Esophagus squamous epithelium (tissue), 5 donors: ENCODE data around the gene TNS1. TPM values are rescaled to one million over a fixed set of nuclear protein-coding genes. Genes with fewer than 3 reads are reported as not detected.

Experiments used
- DNase-seq: peaks from one replicate; lab custom pipeline; 2025; lab: John Stamatoyannopoulos, UW
- H3K27ac ChIP-seq, 4 donors: fragments of 200-600 bp; sonication (generic); one replicate each; pipeline ENCODE4 v1.5.1; 2016 to 2019; ENCODE audit warnings: mild to moderate bottlenecking in 1 of 4
- H3K27me3 ChIP-seq, 4 donors: fragments of 200-600 bp; sonication (generic); 1 replicate in 3 of 4; 2 replicates in 1 of 4; pipeline versions ENCODE4 v1.5.1 to v1.6.0; 2017 to 2021; ENCODE audit warnings: antibody characterized with exemption in 1 of 4
- H3K36me3 ChIP-seq, 3 donors: fragments of 200-600 bp; sonication (generic); one replicate each; pipeline ENCODE4 v1.5.1; 2016 to 2019
- H3K4me1 ChIP-seq, 3 donors: fragments of 200-600 bp; sonication (generic); one replicate each; pipeline ENCODE4 v1.5.1; 2017 to 2019
- H3K4me3 ChIP-seq, 4 donors: fragments of 200-600 bp; sonication (generic); 1 replicate in 3 of 4; 2 replicates in 1 of 4; pipeline ENCODE4 v1.5.1; 2016 to 2019; ENCODE audit warnings: mild to moderate bottlenecking in 2 of 4, moderate library complexity in 1 of 4
- H3K9me3 ChIP-seq, 3 donors: fragments of 200-600 bp; sonication (generic); one replicate each; pipeline ENCODE4 v1.5.1; 2016 to 2019
- POLR2A ChIP-seq, 4 donors: fragments of 450-650 bp; IDR thresholded peaks; one replicate each; pipeline ENCODE4 v1.6.1; 2017; ENCODE audit warnings: antibody characterized with exemption in 4 of 4, mild to moderate bottlenecking in 4 of 4, moderate library complexity in 3 of 4
- WGBS, 2 donors: methylation state at CpG; one replicate each; pipeline ENCODE4 v1.1.5; 2018; 5-methylcytosine and 5-hydroxymethylcytosine counted together
- intact Hi-C: fragments of 100-400 bp; cut with DNase I; formaldehyde crosslinking; loops from one replicate; pipeline ENCODE4 v1.15.0; 2022
- total RNA-seq, 4 donors: library from RNA; depleted of rRNA; stranded (reverse); fragments of >200 nt; gene quantifications; one replicate each; pipeline ENCODE4 v1.1.0, GENCODE V29; 2016
- TF ChIP-seq, protein P1 (sequence below), 6 experiments: fragments of 450-650 bp in 4 of 6; fragments of 200-600 bp in 2 of 6; sonication (generic) in 2 of 6; IDR thresholded peaks; one replicate each; pipeline ENCODE4 v1.5.1; 2016 to 2019; ENCODE audit warnings: antibody characterized with exemption in 6 of 6, mild to moderate bottlenecking in 4 of 6, moderate library complexity in 4 of 6
- donor health status: DM: yes; HTN: yes; CAD: no.

Gene TNS1
- total RNA-seq, 4 donors from 2014 or later = 34.7 to 201 (median 59.2) TPM

GRCh38 chr2:218016810-218017209, 14.0 kb upstream of the TNS1 start:
- intact Hi-C loops = no loop called here
- 84 to 89% methylated on average over 4 of the region's 4 CpGs for WGBS, 2 donors
- Histone ChIP-seq H3K36me3 (no peaks in the 10 kb centered on the region), H3K27ac (peak overlapping the region in 3 of 4 donors; percentile 10 to 42 (median 17)), H3K4me3 (no peak overlapping the region), H3K27me3 (peaks cover 0 to 6% (median 0%) of the 10 kb centered on the region in 4 donors), H3K9me3 (no peaks in the 10 kb centered on the region), H3K4me1 (peaks cover 13 to 39% (median 22%) of the 10 kb centered on the region in 3 donors)
- no peak for DNase-seq
- no peak for TF ChIP-seq POLR2A (IDR thresholded peaks at IDR 0.05)
- TF ChIP-seq, protein P1, sequence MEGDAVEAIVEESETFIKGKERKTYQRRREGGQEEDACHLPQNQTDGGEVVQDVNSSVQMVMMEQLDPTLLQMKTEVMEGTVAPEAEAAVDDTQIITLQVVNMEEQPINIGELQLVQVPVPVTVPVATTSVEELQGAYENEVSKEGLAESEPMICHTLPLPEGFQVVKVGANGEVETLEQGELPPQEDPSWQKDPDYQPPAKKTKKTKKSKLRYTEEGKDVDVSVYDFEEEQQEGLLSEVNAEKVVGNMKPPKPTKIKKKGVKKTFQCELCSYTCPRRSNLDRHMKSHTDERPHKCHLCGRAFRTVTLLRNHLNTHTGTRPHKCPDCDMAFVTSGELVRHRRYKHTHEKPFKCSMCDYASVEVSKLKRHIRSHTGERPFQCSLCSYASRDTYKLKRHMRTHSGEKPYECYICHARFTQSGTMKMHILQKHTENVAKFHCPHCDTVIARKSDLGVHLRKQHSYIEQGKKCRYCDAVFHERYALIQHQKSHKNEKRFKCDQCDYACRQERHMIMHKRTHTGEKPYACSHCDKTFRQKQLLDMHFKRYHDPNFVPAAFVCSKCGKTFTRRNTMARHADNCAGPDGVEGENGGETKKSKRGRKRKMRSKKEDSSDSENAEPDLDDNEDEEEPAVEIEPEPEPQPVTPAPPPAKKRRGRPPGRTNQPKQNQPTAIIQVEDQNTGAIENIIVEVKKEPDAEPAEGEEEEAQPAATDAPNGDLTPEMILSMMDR (IDR thresholded peaks at IDR 0.05) = no peak

DNA sequence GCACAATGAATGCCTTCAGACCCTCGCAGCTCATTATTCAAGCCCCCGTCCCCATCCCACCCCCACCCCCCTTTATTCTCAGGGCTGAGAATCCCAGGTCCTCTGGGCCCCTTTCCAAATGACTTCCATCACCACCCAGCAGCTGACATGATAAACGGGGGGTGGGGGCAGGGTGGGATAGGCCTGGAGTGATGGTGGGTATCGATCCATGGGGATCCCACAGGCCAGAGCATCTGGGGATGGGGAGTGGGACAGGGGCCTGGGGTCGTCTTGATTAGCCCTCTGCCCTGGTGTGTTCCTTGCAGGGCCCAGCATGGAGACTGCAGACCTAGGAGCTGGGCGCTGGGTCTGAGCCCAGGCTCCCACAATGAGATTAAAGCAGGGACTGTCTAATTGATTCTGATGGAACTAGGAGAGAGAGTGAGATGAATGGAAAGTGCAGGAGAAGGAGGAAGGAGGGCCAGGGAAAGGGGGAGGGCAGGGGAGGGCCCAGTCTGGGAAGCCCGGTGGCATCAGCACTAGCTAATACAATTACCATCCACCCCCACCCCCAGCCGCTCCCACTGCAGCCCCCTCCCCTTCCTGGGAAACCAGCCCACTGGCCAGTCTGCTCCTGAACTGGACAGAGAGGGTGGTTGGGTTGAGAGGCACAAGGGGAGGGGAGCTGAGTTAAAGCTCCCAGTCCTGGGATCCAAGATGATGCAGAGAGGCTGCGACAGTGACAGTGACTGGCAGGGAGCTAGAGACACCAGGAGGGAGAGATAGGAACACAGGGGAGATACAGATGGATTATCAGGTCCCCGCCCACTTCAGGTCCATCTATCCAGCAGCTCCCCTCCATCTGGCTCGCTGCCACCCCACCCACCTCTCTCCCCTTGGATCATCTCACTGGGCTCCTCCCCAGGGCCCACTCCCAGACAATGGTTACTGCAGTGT, 13.1 kb upstream of the TNS1 start:
- Histone ChIP-seq H3K27me3 (peaks cover 0 to 15% (median 0%) of the 10 kb centered on the region in 4 donors), H3K36me3 (no peaks in the 10 kb centered on the region), H3K4me1 (peaks cover 14 to 44% (median 23%) of the 10 kb centered on the region in 3 donors), H3K9me3 (no peaks in the 10 kb centered on the region), H3K4me3 (no peak overlapping the region), H3K27ac (no peak overlapping the region)
- TF ChIP-seq, protein P1 (IDR thresholded peaks at IDR 0.05) = no peak
- no peak for TF ChIP-seq POLR2A (IDR thresholded peaks at IDR 0.05)
- WGBS, 2 donors = 61 to 65% methylated on average over 7 to 8 of the region's 11 CpGs
- intact Hi-C loops = no loop called here
- no peak for DNase-seq

GRCh38 chr2:218014706-218015585, 12.2 kb upstream of the TNS1 start:
- intact Hi-C loops = no loop called here
- WGBS, 2 donors = 79% methylated on average over 3 of the region's 4 CpGs; no CpG with 5 or more reads in 1 of the 2 donors
- TF ChIP-seq, protein P1 (IDR thresholded peaks at IDR 0.05) = no peak
- no peak for TF ChIP-seq POLR2A (IDR thresholded peaks at IDR 0.05)
- Histone ChIP-seq H3K4me3 (no peak overlapping the region), H3K9me3 (no peaks in the 10 kb centered on the region), H3K27ac (no peak overlapping the region), H3K36me3 (no peaks in the 10 kb centered on the region), H3K4me1 (peaks cover 18 to 53% (median 33%) of the 10 kb centered on the region in 3 donors), H3K27me3 (peaks cover 0 to 24% (median 0%) of the 10 kb centered on the region in 4 donors)
- no peak for DNase-seq

DNA sequence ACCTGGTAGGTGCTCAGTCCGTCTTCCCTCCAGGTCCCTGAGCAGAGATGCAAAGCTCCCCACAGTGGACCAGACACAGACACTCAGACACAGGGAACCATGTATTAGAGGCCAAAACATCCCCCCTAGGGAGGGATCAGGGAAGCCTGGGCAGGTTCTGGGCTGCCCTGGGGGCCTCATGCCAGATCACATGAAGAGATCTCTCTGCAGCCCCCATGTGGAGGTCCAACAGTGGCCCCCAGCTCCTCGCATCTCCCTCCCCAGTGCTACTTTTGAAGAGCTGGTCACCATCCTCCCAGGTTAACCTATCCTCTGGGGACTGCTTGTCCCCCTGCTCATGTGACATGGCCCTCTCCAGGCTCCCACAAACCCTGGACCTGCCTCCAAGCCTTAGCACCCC, 10.5 kb upstream of the TNS1 start:
- no peak for DNase-seq
- H3K4me3 ChIP-seq = no peak overlapping the region
- no peaks in the 10 kb centered on the region for H3K36me3 ChIP-seq
- no peaks in the 10 kb centered on the region for H3K9me3 ChIP-seq
- WGBS, 2 donors = 78 to 89% methylated on average over 1 to 2 of the region's 2 CpGs
- TF ChIP-seq, protein P1 (IDR thresholded peaks at IDR 0.05) = no peak
- no peak for TF ChIP-seq POLR2A (IDR thresholded peaks at IDR 0.05)
- H3K27ac ChIP-seq = no peak overlapping the region
- peaks cover 0 to 41% (median 0%) of the 10 kb centered on the region in 4 donors for H3K27me3 ChIP-seq
- intact Hi-C loops = no loop called here
- H3K4me1 ChIP-seq = peaks cover 28 to 66% (median 36%) of the 10 kb centered on the region in 3 donors
